Neural progenitor cell (in vitro differentiated cells): ENCODE data around the gene ZSCAN5A. TPM values are rescaled to one million over a fixed set of nuclear protein-coding genes. Genes with fewer than 3 reads are reported as not detected.

Source experiments
- DNase-seq: peaks from one replicate; pipeline ENCODE4 v3.0.0-alpha.2; 2016; ENCODE audit warnings: low spot score
- H2AFZ ChIP-seq: fragments of 200-600 bp; sonication (generic); replicated peaks from 2 replicates; pipeline ENCODE4 v1.6.1; 2016; ENCODE audit warnings: antibody characterized with exemption
- H3F3A ChIP-seq: fragments of 200-600 bp; sonication (generic); 2 replicates; pipeline ENCODE4 v1.6.1; 2016; ENCODE audit warnings: antibody characterized with exemption, low read depth
- H3K27ac ChIP-seq: fragments of 200-600 bp; sonication (generic); 2 replicates; pipeline ENCODE4 v1.5.1; 2016; ENCODE audit warnings: mild to moderate bottlenecking
- H3K27me3 ChIP-seq: fragments of 200-600 bp; sonication (generic); 2 replicates; pipeline ENCODE4 v1.6.1; 2016; ENCODE audit warnings: mild to moderate bottlenecking, moderate library complexity
- H3K36me3 ChIP-seq: fragments of 200-600 bp; sonication (generic); 2 replicates; pipeline ENCODE4 v1.5.1; 2016
- H3K4me1 ChIP-seq: fragments of 200-600 bp; sonication (generic); 2 replicates; pipeline ENCODE4 v1.6.1; 2016; ENCODE audit warnings: mixed run types
- H3K4me2 ChIP-seq: fragments of 200-600 bp; sonication (generic); 2 replicates; pipeline ENCODE4 v1.6.1; 2016
- H3K4me3 ChIP-seq: fragments of 200-600 bp; sonication (generic); 2 replicates; pipeline ENCODE4 v1.5.1; 2016
- H3K79me2 ChIP-seq: fragments of 200-600 bp; sonication (generic); 2 replicates; pipeline ENCODE4 v1.6.1; 2016; ENCODE audit warnings: low read depth
- H3K9ac ChIP-seq: fragments of 200-600 bp; sonication (generic); 2 replicates; pipeline ENCODE4 v1.6.1; 2016
- H3K9me3 ChIP-seq: fragments of 200-600 bp; sonication (generic); 2 replicates; pipeline ENCODE4 v1.5.1; 2016; ENCODE audit warnings: low read depth
- H4K20me1 ChIP-seq: fragments of 200-600 bp; sonication (generic); 2 replicates; pipeline ENCODE4 v1.6.1; 2016; ENCODE audit warnings: low read depth
- H3K27ac Mint-ChIP-seq: 3 replicates; pipeline ENCODE4 v1.8.0; 2021; ENCODE audit warnings: mixed read lengths
- H3K27me3 Mint-ChIP-seq: 2 replicates; pipeline ENCODE4 v1.8.0; 2022; ENCODE audit warnings: low read depth, mild to moderate bottlenecking, inconsistent platforms, moderate library complexity, mixed read lengths; ENCODE audit not compliant: insufficient read depth
- H3K36me3 Mint-ChIP-seq: 3 replicates; pipeline ENCODE4 v1.8.0; 2021; ENCODE audit warnings: mixed read lengths
- H3K4me1 Mint-ChIP-seq: 3 replicates; pipeline ENCODE4 v1.8.0; 2021; ENCODE audit warnings: mixed read lengths
- H3K4me3 Mint-ChIP-seq: 3 replicates; pipeline ENCODE4 v1.8.0; 2021; ENCODE audit warnings: mild to moderate bottlenecking, moderate library complexity, mixed read lengths
- H3K9me3 Mint-ChIP-seq: 3 replicates; pipeline ENCODE4 v1.8.0; 2020; ENCODE audit warnings: mixed read lengths
- EZH2 ChIP-seq: fragments of 200-600 bp; sonication (generic); IDR thresholded peaks from 2 replicates; pipeline ENCODE4 v1.6.1; 2017; ENCODE audit warnings: antibody characterized with exemption, mild to moderate bottlenecking, moderate library complexity
- EZH2phosphoT487 ChIP-seq: fragments of 200-600 bp; sonication (generic); IDR thresholded peaks from 2 replicates; pipeline ENCODE4 v1.6.1; 2017; ENCODE audit warnings: antibody characterized with exemption
- total RNA-seq: library from RNA; depleted of rRNA; stranded (reverse); fragments of >200 nt; gene quantifications from 2 replicates; pipeline ENCODE4 v1.2.3, GENCODE V29; 2015; ENCODE audit warnings: low replicate concordance
- TF ChIP-seq, protein P1 (sequence below): fragments of 200-600 bp; sonication (generic); IDR thresholded peaks from 2 replicates; pipeline ENCODE4 v1.5.1; 2017; ENCODE audit warnings: antibody characterized with exemption, mild to moderate bottlenecking

Gene ZSCAN5A
- total RNA-seq, 1 donor from 2014 or later, result 1.6 TPM

- no peaks in the 10 kb centered on the region for H3K4me1 ChIP-seq
- H3F3A ChIP-seq, result no peaks in the 10 kb centered on the region
- H2AFZ ChIP-seq, result no peak overlapping the region
- no peak overlapping the region for H3K4me3 ChIP-seq
- peaks cover 31% of the 10 kb centered on the region for H3K9me3 Mint-ChIP-seq
- TF ChIP-seq EZH2 (no peak), EZH2phosphoT487 (no peak)
- TF ChIP-seq, protein P1, sequence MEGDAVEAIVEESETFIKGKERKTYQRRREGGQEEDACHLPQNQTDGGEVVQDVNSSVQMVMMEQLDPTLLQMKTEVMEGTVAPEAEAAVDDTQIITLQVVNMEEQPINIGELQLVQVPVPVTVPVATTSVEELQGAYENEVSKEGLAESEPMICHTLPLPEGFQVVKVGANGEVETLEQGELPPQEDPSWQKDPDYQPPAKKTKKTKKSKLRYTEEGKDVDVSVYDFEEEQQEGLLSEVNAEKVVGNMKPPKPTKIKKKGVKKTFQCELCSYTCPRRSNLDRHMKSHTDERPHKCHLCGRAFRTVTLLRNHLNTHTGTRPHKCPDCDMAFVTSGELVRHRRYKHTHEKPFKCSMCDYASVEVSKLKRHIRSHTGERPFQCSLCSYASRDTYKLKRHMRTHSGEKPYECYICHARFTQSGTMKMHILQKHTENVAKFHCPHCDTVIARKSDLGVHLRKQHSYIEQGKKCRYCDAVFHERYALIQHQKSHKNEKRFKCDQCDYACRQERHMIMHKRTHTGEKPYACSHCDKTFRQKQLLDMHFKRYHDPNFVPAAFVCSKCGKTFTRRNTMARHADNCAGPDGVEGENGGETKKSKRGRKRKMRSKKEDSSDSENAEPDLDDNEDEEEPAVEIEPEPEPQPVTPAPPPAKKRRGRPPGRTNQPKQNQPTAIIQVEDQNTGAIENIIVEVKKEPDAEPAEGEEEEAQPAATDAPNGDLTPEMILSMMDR, result no peak
- no peaks in the 10 kb centered on the region for H3K4me1 Mint-ChIP-seq
- no peak overlapping the region for H3K27ac Mint-ChIP-seq
- H3K36me3 ChIP-seq, result no peaks in the 10 kb centered on the region
- H3K27ac ChIP-seq, result no peak overlapping the region
- no peak overlapping the region for H3K4me3 Mint-ChIP-seq
- no peaks in the 10 kb centered on the region for H3K36me3 Mint-ChIP-seq
- no peak overlapping the region for H3K9ac ChIP-seq
- no peaks in the 10 kb centered on the region for H3K79me2 ChIP-seq
- no peaks in the 10 kb centered on the region for H3K27me3 ChIP-seq
- H4K20me1 ChIP-seq, result no peaks in the 10 kb centered on the region
- DNase-seq, result no peak
- H3K9me3 ChIP-seq, result peaks cover 9% of the 10 kb centered on the region
- no peaks in the 10 kb centered on the region for H3K27me3 Mint-ChIP-seq
- H3K4me2 ChIP-seq, result no peak overlapping the region
These were observed 40.9 kb upstream of the ZSCAN5A start for GRCh38 chr19:56355517-56355916.

DNA sequence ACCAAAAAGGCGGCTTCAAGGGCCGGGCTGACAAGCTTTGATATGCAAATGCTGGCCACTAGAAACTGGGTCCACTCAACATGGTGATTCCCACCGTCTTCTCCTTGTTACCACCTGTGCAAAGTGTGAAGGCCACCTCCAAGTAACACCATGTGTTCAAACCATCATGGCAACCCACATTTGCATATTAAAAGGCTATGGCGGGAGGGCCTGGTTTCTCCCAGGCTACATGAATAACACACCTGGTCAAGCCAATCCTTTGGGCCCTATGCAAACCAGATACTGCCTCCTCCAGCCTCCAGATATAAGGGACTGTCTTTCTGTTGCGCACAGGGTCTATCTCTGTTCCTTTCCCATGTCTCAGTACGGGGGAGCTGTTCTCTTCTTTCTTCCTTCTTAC lies 36.6 kb upstream of the ZSCAN5A start:
- no peak overlapping the region for H2AFZ ChIP-seq
- Mint-ChIP-seq H3K36me3 (no peaks in the 10 kb centered on the region), H3K27me3 (peaks cover 2% of the 10 kb centered on the region), H3K4me1 (no peaks in the 10 kb centered on the region), H3K9me3 (peaks cover 21% of the 10 kb centered on the region), H3K4me3 (no peak overlapping the region), H3K27ac (no peak overlapping the region)
- H3K36me3 ChIP-seq, result no peaks in the 10 kb centered on the region
- no peak for DNase-seq
- no peaks in the 10 kb centered on the region for H3F3A ChIP-seq
- no peak overlapping the region for H3K4me2 ChIP-seq
- no peaks in the 10 kb centered on the region for H4K20me1 ChIP-seq
- no peak overlapping the region for H3K4me3 ChIP-seq
- H3K4me1 ChIP-seq, result no peaks in the 10 kb centered on the region
- TF ChIP-seq EZH2 (no peak), EZH2phosphoT487 (no peak)
- TF ChIP-seq, protein P1, result no peak
- H3K9me3 ChIP-seq, result no peaks in the 10 kb centered on the region
- H3K79me2 ChIP-seq, result no peaks in the 10 kb centered on the region
- no peak overlapping the region for H3K27ac ChIP-seq
- no peak overlapping the region for H3K9ac ChIP-seq
- no peaks in the 10 kb centered on the region for H3K27me3 ChIP-seq

DNA sequence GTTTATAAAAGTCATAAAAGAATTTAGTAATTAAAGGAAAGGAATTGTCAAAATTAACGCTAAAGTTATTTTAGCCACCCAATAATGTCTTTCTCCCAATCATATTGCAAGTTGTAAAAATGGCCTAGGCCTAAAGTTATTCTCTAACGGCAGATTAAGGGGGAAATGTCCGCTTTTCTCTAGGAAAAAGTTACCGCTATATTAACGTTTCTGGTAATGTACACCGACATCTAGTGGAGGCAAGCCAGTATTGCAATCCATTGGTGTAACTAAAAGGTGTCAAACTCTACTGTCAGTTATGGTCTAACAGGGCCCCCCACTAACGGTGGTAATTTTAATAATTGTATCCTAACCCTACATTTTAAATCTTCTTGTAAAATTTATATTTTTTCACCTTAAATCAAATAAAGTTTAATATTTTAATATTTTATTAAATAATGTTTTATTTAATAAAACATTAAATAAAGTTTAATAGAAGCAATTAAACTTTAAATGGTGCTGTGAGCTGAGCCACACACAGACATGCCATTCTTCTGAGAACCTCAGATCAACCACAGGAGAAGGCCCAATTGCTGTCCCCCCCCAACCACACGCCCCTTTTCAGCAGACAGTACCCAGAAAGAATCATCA lies 35.9 kb upstream of the ZSCAN5A start:
- TF ChIP-seq, protein P1, result peak; percentile 82
- TF ChIP-seq EZH2, result no peak
- TF ChIP-seq EZH2phosphoT487, result no peak
- Mint-ChIP-seq H3K36me3 (no peaks in the 10 kb centered on the region), H3K9me3 (peaks cover 25% of the 10 kb centered on the region), H3K4me1 (no peaks in the 10 kb centered on the region), H3K27ac (no peak overlapping the region), H3K27me3 (peaks cover 2% of the 10 kb centered on the region), H3K4me3 (no peak overlapping the region)
- Histone ChIP-seq H3K4me2 (no peak overlapping the region), H3K4me3 (no peak overlapping the region), H3K4me1 (no peaks in the 10 kb centered on the region), H3K9me3 (no peaks in the 10 kb centered on the region), H3K36me3 (no peaks in the 10 kb centered on the region), H3K27ac (no peak overlapping the region), H4K20me1 (no peaks in the 10 kb centered on the region), H3K27me3 (no peaks in the 10 kb centered on the region), H3F3A (no peaks in the 10 kb centered on the region), H2AFZ (no peak overlapping the region), H3K9ac (no peak overlapping the region), H3K79me2 (no peaks in the 10 kb centered on the region)
- peak; percentile 68 for DNase-seq
